GM19324 (cell line): Measurements from ENCODE around the gene TTLL5.

Experiments used
- ATAC-seq: cut with Tn5 transposase; IDR thresholded peaks from one replicate; pipeline ENCODE4 v1.9.1; 2021; ENCODE audit warnings: mild to moderate bottlenecking, moderate library complexity; ENCODE audit not compliant: unreplicated experiment, low FRiP score

The TTLL5 gene

GRCh38 chr14:75941030-75941429 lies 280.0 kb downstream of the TTLL5 start:
- no peak for ATAC-seq

GRCh38 chr14:75944607-75945241 lies 283.7 kb downstream of the TTLL5 start:
- no peak for ATAC-seq

GRCh38 chr14:75946785-75947184 lies 285.7 kb downstream of the TTLL5 start:
- no peak for ATAC-seq

GRCh38 chr14:75952489-75952888 lies 291.4 kb downstream of the TTLL5 start:
- no peak for ATAC-seq

- ATAC-seq = no peak
Measured at GRCh38 chr14:75959031-75959430, 298.0 kb downstream of the TTLL5 start.

- ATAC-seq = peak; percentile 47
Measured at GRCh38 chr14:75960231-75960630, 299.2 kb downstream of the TTLL5 start.

GRCh38 chr14:75961662-75962061 lies 300.6 kb downstream of the TTLL5 start:
- no peak for ATAC-seq

GRCh38 chr14:75967866-75968265 lies 306.8 kb downstream of the TTLL5 start:
- ATAC-seq = no peak

- no peak for ATAC-seq
Measured at GRCh38 chr14:75968456-75968855, 307.4 kb downstream of the TTLL5 start.

- no peak for ATAC-seq
Measured at GRCh38 chr14:75969126-75969525, 308.1 kb downstream of the TTLL5 start.

- no peak for ATAC-seq
Measured at GRCh38 chr14:75969891-75970290, 308.8 kb downstream of the TTLL5 start.

GRCh38 chr14:75970989-75971388 lies 309.9 kb downstream of the TTLL5 start:
- no peak for ATAC-seq

- no peak for ATAC-seq
Measured at GRCh38 chr14:75971509-75971908, 310.5 kb downstream of the TTLL5 start.

- ATAC-seq = no peak
Measured at GRCh38 chr14:75972801-75973421, 311.9 kb downstream of the TTLL5 start.

- ATAC-seq = no peak
Measured at GRCh38 chr14:75976826-75977581, 316.0 kb downstream of the TTLL5 start.

GRCh38 chr14:75977582-75977943 lies 316.5 kb downstream of the TTLL5 start:
- no peak for ATAC-seq

GRCh38 chr14:75978249-75978731 lies 317.2 kb downstream of the TTLL5 start:
- no peak for ATAC-seq

GRCh38 chr14:75979071-75979571 lies 318.1 kb downstream of the TTLL5 start:
- no peak for ATAC-seq

- ATAC-seq = no peak
Measured at GRCh38 chr14:75979648-75980565, 318.9 kb downstream of the TTLL5 start.

- ATAC-seq = no peak
Measured at GRCh38 chr14:75980856-75981255, 319.8 kb downstream of the TTLL5 start.
